Measurements from ENCODE around the gene SLC25A10. TPM values are rescaled to one million over a fixed set of nuclear protein-coding genes. Genes with fewer than 3 reads are reported as not detected.
A peak's percentile ranks its signal among the peaks of the same experiment; 100 is the strongest.

Gene SLC25A10
- total and polyA plus RNA-seq, 10 of the 15 experiments (the other 5 are each of a cell fraction or from before 2014, with no cell fraction given), result 0.11 to 72.7 (median 22.3) TPM

DNA sequence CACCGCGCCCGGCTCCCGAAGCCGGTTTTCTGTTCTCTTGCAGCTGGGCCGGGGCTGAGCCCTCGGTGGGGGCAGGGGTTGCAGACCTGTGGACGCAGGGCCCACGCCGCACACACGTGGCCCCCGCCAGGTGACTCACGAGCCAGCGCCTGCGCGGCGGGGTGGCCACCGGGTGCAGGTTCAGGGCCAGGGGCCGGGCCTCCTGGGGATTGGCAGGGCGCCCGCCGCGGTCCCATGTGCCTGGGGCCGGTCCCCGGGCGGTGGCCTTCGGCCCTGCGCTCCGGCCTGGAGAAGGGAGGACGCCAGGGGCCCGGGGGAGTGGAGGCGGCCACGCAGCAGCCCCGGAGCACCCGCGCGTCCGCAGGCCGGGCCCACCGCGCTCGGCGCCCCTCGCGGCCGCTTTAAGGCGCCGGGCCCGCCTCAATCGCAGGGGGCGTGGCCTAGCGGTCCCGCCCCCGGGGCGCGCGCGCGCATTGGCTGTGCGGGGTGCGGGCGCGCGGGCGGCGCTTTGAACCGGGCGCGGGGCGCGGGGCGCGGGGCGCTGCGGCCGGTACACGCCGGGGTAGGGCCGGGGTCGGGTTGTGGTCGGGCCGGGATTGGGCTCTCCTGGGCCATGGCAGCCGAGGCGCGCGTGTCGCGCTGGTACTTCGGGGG, at the start of gene SLC25A10 (continued):
- TF ChIP-seq CHD1 (IDR thresholded peaks at IDR 0.05; ENCODE audit: low read depth, low read length), result peak; percentile 46; the same call in 1 of the 2 replicates
- TF ChIP-seq NKRF (conservative IDR thresholded peaks at IDR 0.05), result peak; percentile 97
- no peak for TF ChIP-seq JUND (IDR thresholded peaks at IDR 0.05; ENCODE audit: low read depth, low read length)
- TF ChIP-seq MYC (IDR thresholded peaks at IDR 0.05; ENCODE audit: insufficient read depth, insufficient read length, insufficient replicate concordance, low read length, severe bottlenecking), result no peak
- TF ChIP-seq SMARCA5 (IDR thresholded peaks at IDR 0.05), result no peak
- no peak for TF ChIP-seq NR2C2 (IDR thresholded peaks at IDR 0.05; ENCODE audit: borderline replicate concordance, control insufficient read depth, insufficient read length, low read depth)
- no peak for TF ChIP-seq SMC3 (IDR thresholded peaks at IDR 0.05; ENCODE audit: borderline replicate concordance, low read length)
- TF ChIP-seq HCFC1 (IDR thresholded peaks at IDR 0.05; ENCODE audit: low read length), result 0 out of 2 replicates have a peak, but pooled peaks have one; percentile 12
- TF ChIP-seq ZNF24 (IDR thresholded peaks at IDR 0.05), result no peak
- TF ChIP-seq, protein P1, sequence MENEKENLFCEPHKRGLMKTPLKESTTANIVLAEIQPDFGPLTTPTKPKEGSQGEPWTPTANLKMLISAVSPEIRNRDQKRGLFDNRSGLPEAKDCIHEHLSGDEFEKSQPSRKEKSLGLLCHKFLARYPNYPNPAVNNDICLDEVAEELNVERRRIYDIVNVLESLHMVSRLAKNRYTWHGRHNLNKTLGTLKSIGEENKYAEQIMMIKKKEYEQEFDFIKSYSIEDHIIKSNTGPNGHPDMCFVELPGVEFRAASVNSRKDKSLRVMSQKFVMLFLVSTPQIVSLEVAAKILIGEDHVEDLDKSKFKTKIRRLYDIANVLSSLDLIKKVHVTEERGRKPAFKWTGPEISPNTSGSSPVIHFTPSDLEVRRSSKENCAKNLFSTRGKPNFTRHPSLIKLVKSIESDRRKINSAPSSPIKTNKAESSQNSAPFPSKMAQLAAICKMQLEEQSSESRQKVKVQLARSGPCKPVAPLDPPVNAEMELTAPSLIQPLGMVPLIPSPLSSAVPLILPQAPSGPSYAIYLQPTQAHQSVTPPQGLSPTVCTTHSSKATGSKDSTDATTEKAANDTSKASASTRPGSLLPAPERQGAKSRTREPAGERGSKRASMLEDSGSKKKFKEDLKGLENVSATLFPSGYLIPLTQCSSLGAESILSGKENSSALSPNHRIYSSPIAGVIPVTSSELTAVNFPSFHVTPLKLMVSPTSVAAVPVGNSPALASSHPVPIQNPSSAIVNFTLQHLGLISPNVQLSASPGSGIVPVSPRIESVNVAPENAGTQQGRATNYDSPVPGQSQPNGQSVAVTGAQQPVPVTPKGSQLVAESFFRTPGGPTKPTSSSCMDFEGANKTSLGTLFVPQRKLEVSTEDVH (IDR thresholded peaks at IDR 0.05; ENCODE audit: low read depth, partially characterized antibody), result no peak
- no peak for TF ChIP-seq RCOR1 (conservative IDR thresholded peaks at IDR 0.05; ENCODE audit: low read depth, low read length)
- TF ChIP-seq IRF4 (IDR thresholded peaks at IDR 0.05; ENCODE audit: low read depth, low read length), result no peak
- peak; percentile 27 for TF ChIP-seq YY1 (IDR thresholded peaks at IDR 0.05; ENCODE audit: low read depth, low read length)
- TF ChIP-seq, protein P2, sequence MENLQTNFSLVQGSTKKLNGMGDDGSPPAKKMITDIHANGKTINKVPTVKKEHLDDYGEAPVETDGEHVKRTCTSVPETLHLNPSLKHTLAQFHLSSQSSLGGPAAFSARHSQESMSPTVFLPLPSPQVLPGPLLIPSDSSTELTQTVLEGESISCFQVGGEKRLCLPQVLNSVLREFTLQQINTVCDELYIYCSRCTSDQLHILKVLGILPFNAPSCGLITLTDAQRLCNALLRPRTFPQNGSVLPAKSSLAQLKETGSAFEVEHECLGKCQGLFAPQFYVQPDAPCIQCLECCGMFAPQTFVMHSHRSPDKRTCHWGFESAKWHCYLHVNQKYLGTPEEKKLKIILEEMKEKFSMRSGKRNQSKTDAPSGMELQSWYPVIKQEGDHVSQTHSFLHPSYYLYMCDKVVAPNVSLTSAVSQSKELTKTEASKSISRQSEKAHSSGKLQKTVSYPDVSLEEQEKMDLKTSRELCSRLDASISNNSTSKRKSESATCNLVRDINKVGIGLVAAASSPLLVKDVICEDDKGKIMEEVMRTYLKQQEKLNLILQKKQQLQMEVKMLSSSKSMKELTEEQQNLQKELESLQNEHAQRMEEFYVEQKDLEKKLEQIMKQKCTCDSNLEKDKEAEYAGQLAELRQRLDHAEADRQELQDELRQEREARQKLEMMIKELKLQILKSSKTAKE (IDR thresholded peaks at IDR 0.05; ENCODE audit: low read depth, poor library complexity, severe bottlenecking), result no peak
- TF ChIP-seq MXI1 (IDR thresholded peaks at IDR 0.05; ENCODE audit: low read depth, low read length), result peak; percentile 93
- TF ChIP-seq, protein P3, sequence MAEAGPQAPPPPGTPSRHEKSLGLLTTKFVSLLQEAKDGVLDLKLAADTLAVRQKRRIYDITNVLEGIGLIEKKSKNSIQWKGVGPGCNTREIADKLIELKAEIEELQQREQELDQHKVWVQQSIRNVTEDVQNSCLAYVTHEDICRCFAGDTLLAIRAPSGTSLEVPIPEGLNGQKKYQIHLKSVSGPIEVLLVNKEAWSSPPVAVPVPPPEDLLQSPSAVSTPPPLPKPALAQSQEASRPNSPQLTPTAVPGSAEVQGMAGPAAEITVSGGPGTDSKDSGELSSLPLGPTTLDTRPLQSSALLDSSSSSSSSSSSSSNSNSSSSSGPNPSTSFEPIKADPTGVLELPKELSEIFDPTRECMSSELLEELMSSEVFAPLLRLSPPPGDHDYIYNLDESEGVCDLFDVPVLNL (IDR thresholded peaks at IDR 0.05; ENCODE audit: low read depth, low read length), result peak; percentile 62
- peak; percentile 68; the same call in 1 of the 2 replicates for TF ChIP-seq ZNF592 (IDR thresholded peaks at IDR 0.05)

All from GM12878 (cell line).